IMR-90 (cell line): ENCODE measurements around the gene BNIP5. TPM values are rescaled to one million over a fixed set of nuclear protein-coding genes. Genes with fewer than 3 reads are reported as not detected.

ENCODE experiments used
- ATAC-seq: fragments of 200-7000 bp; cut with Tn5 transposase; 2 replicates; pipeline ENCODE4 v1.9.1; 2020; ENCODE audit warnings: low read depth, mild to moderate bottlenecking, moderate library complexity
- BruUV-seq: library from RNA; stranded (reverse); fragments of 400-500 nt; replicated peaks from 2 replicates; lab custom pipeline; 2021; lab: Mats Ljungman, UMichigan
- CTCF ChIA-PET: fragments of 300-600 bp; formaldehyde crosslinking; extraction: SDS; loops from one replicate; lab custom pipeline; 2021; ENCODE audit warnings: antibody characterized with exemption; lab: Yijun Ruan, JAX
- POLR2A ChIA-PET: fragments of 300-600 bp; sonication (Branson Sonifier 250); formaldehyde crosslinking; loops from one replicate; lab custom pipeline; 2022; ENCODE audit warnings: antibody characterized with exemption; ENCODE audit not compliant: unreplicated experiment; lab: Charles Lee
- DNase-seq: peaks from one replicate; pipeline ENCODE4 v3.0.0; 2013
- H2AFZ ChIP-seq: replicated peaks from 2 replicates; pipeline ENCODE3; 2013; ENCODE audit warnings: low read length, mild to moderate bottlenecking; ENCODE audit not compliant: poor library complexity
- H2AK5ac ChIP-seq: 2 replicates; pipeline ENCODE4 v1.6.1; 2013; ENCODE audit warnings: low read depth, low read length, inconsistent platforms
- H2AK9ac ChIP-seq: replicated peaks from 2 replicates; pipeline ENCODE3; 2013; ENCODE audit warnings: mild to moderate bottlenecking, low read depth, low read length, moderate library complexity; ENCODE audit not compliant: poor library complexity
- H2BK120ac ChIP-seq: 2 replicates; pipeline ENCODE4 v1.6.1; 2013; ENCODE audit warnings: low read depth, low read length, inconsistent platforms
- H2BK15ac ChIP-seq: 3 replicates; pipeline ENCODE4 v1.6.1; 2013; ENCODE audit warnings: low read depth, low read length, inconsistent platforms
- H2BK20ac ChIP-seq: 2 replicates; pipeline ENCODE4 v1.6.1; 2013; ENCODE audit warnings: low read depth, mild to moderate bottlenecking, inconsistent platforms, low read length, moderate library complexity
- H2BK5ac ChIP-seq: 2 replicates; pipeline ENCODE4 v1.6.1; 2013; ENCODE audit warnings: mild to moderate bottlenecking, low read depth, low read length, inconsistent platforms; ENCODE audit not compliant: poor library complexity, severe bottlenecking
- H3K14ac ChIP-seq: replicated peaks from 2 replicates; pipeline ENCODE4 v1.6.1; 2013; ENCODE audit warnings: low read depth, low read length, inconsistent platforms
- H3K18ac ChIP-seq: 2 replicates; pipeline ENCODE4 v1.6.1; 2013; ENCODE audit warnings: low read depth, low read length, control low read depth
- H3K23ac ChIP-seq: 2 replicates; pipeline ENCODE4 v1.6.1; 2013; ENCODE audit warnings: low read depth, low read length, inconsistent platforms
- H3K27ac ChIP-seq: 2 replicates; pipeline ENCODE4 v1.5.1; 2013; ENCODE audit warnings: mild to moderate bottlenecking, control low read depth, low read length; ENCODE audit not compliant: insufficient read depth
- H3K27me3 ChIP-seq: 2 replicates; pipeline ENCODE4 v1.6.1; 2013; ENCODE audit warnings: low read length; ENCODE audit not compliant: control insufficient read depth, insufficient read depth
- H3K36me3 ChIP-seq: 2 replicates; pipeline ENCODE4 v1.6.1; 2013; ENCODE audit warnings: low read length, mixed read lengths; ENCODE audit not compliant: control insufficient read depth, insufficient read depth
- H3K4ac ChIP-seq: 2 replicates; pipeline ENCODE4 v1.6.1; 2013; ENCODE audit warnings: low read depth, low read length, inconsistent platforms
- H3K4me1 ChIP-seq: 2 replicates; pipeline ENCODE4 v1.6.1; 2013; ENCODE audit warnings: low read length, mixed read lengths; ENCODE audit not compliant: control insufficient read depth, insufficient read depth
- H3K4me2 ChIP-seq: 2 replicates; pipeline ENCODE4 v1.6.1; 2013; ENCODE audit warnings: low read depth, mild to moderate bottlenecking, control low read depth, low read length, moderate library complexity
- H3K4me3 ChIP-seq: 2 replicates; pipeline ENCODE4 v1.5.1; 2013; ENCODE audit warnings: low read depth, mild to moderate bottlenecking, control low read depth, low read length, moderate library complexity; ENCODE audit not compliant: insufficient read depth
- H3K56ac ChIP-seq: 2 replicates; pipeline ENCODE4 v1.6.1; 2013; ENCODE audit warnings: low read length, inconsistent platforms; ENCODE audit not compliant: insufficient read depth; ENCODE audit errors: extremely low read depth
- H3K79me1 ChIP-seq, 2 experiments: 2 replicates each; pipeline ENCODE4 v1.6.1; 2013; ENCODE audit warnings: low read length in 2 of 2, inconsistent platforms in 1 of 2, low read depth in 1 of 2
- H3K9ac ChIP-seq: 2 replicates; pipeline ENCODE4 v1.6.1; 2013; ENCODE audit warnings: low read depth, low read length, control low read depth
- H3K9me1 ChIP-seq: 2 replicates; pipeline ENCODE4 v1.6.1; 2013; ENCODE audit warnings: low read length, inconsistent platforms; ENCODE audit not compliant: insufficient read depth
- H3K9me3 ChIP-seq: 2 replicates; pipeline ENCODE4 v1.6.1; 2013; ENCODE audit warnings: low read length; ENCODE audit not compliant: control insufficient read depth, insufficient read depth
- H4K20me1 ChIP-seq: 2 replicates; pipeline ENCODE4 v1.6.1; 2013; ENCODE audit warnings: low read length, inconsistent platforms; ENCODE audit not compliant: insufficient read depth
- H4K5ac ChIP-seq: 2 replicates; pipeline ENCODE4 v1.6.1; 2013; ENCODE audit warnings: mild to moderate bottlenecking, low read depth, low read length, control low read depth
- H4K8ac ChIP-seq, 2 experiments: 2 replicates each; pipeline ENCODE4 v1.6.1; 2013; ENCODE audit warnings: low read depth in 2 of 2, low read length in 2 of 2, control low read depth in 1 of 2, inconsistent platforms in 1 of 2
- H4K91ac ChIP-seq: 2 replicates; pipeline ENCODE4 v1.6.1; 2013; ENCODE audit warnings: low read depth, low read length, inconsistent platforms; ENCODE audit not compliant: insufficient read depth
- CHD1 ChIP-seq: IDR thresholded peaks from 2 replicates; pipeline ENCODE4 v1.6.1; 2012; ENCODE audit warnings: low read depth, low read length, improper control_type of control experiment
- MAZ ChIP-seq: IDR thresholded peaks from 2 replicates; pipeline ENCODE4 v1.6.1; 2012; ENCODE audit warnings: low read depth, mild to moderate bottlenecking, low read length, improper control_type of control experiment, moderate library complexity, borderline replicate concordance
- NFE2L2 ChIP-seq: fragments of 150-350 bp; IDR thresholded peaks from 2 replicates; pipeline ENCODE4 v1.6.1; 2016; ENCODE audit warnings: low read depth, mild to moderate bottlenecking, low read length
- RAD21 ChIP-seq: IDR thresholded peaks from 2 replicates; pipeline ENCODE4 v1.6.1; 2012; ENCODE audit warnings: low read length, improper control_type of control experiment
- RCOR1 ChIP-seq: IDR thresholded peaks from 2 replicates; pipeline ENCODE4 v1.6.1; 2012; ENCODE audit warnings: mild to moderate bottlenecking, low read length, improper control_type of control experiment; ENCODE audit not compliant: insufficient replicate concordance
- RFX5 ChIP-seq: IDR thresholded peaks from 2 replicates; pipeline ENCODE4 v1.8.0; 2012; ENCODE audit warnings: low read depth, mild to moderate bottlenecking, low read length, moderate library complexity
- USF2 ChIP-seq: fragments of 150-350 bp; IDR thresholded peaks from 2 replicates; pipeline ENCODE4 v1.6.1; 2017; ENCODE audit warnings: mild to moderate bottlenecking, antibody characterized with exemption, low read length, low read depth
- WGBS, 2 experiments: methylation state at CpG; one replicate each; pipeline versions ENCODE4 v1.1.5 to v1.1.7; 2013; ENCODE audit warnings: missing lambda C conversion rate in 2 of 2; ENCODE audit not compliant: insufficient read length in 1 of 2; ENCODE audit errors: extremely low coverage in 2 of 2; 5-methylcytosine and 5-hydroxymethylcytosine counted together
- dilution Hi-C: fragments of 300-500 bp; cut with HindIII; formaldehyde crosslinking; loops from one replicate; pipeline ENCODE4 v1.14.3; 2018; ENCODE audit warnings: low sequenced_read_pairs; ENCODE audit not compliant: unreplicated experiment
- in situ Hi-C: fragments of 300-500 bp; cut with MboI; formaldehyde crosslinking; loops from 3 replicates; pipeline ENCODE4 v1.14.3; 2019; ENCODE audit warnings: low sequenced_read_pairs, inconsistent platforms, mixed read lengths
- intact Hi-C: fragments of 100-400 bp; cut with micrococcal nuclease; formaldehyde crosslinking; loops from 2 replicates; pipeline ENCODE4 v1.10.0; 2022
- polyA plus RNA-seq, 3 experiments: library from polyadenylated mRNA; depleted of rRNA; stranded (reverse); fragments of >200 nt; gene quantifications; 2 replicates each; pipeline ENCODE4 v1.2.3, GENCODE V29; 2012; ENCODE audit warnings: low replicate concordance in 1 of 3
- total RNA-seq: library from RNA; depleted of rRNA; stranded (reverse); fragments of >200 nt; gene quantifications from 2 replicates; pipeline ENCODE4 v1.2.3, GENCODE V29; 2012
- TF ChIP-seq, protein P1 (sequence below): conservative IDR thresholded peaks from 2 replicates; pipeline ENCODE4 v1.5.1; 2012; ENCODE audit warnings: mild to moderate bottlenecking, low read depth, low read length, improper control_type of control experiment

Gene BNIP5
- total and polyA plus RNA-seq, 2 of the 4 experiments (the other 2 are of a cell fraction), result not detected

DNA sequence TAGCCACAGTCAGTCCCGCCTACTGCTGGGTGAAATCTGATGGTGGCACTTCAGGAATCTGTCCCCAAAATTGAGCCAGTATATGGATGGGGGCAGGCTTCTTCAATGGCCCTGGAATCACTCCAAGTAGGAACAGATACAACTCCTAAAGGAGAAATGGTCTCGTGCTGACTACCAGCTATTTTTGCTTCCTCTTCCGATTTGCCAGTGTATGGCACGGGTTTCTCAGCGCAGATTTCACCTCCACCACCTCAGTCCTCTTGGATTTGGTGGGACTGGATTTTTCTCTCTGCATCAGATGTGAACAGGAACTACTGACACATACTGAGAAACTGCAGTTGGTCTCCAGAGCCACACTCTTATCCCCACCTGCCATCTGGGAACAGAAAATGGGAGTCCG is 39.6 kb downstream of the BNIP5 start:
- dilution Hi-C loops (no loop called here), in situ Hi-C loops (no loop called here), intact Hi-C loops (no loop called here)
- Histone ChIP-seq H2BK120ac (no peak overlapping the region), H3K18ac (no peak overlapping the region), H2BK5ac (no peak overlapping the region), H4K91ac (no peak overlapping the region), H4K5ac (no peak overlapping the region), H4K20me1 (no peaks in the 10 kb centered on the region), H3K4me1 (peaks cover 4% of the 10 kb centered on the region), H3K27me3 (peaks cover 46% of the 10 kb centered on the region), H3K4me2 (no peak overlapping the region), H2BK15ac (no peak overlapping the region), H3K79me1 (no peaks in the 10 kb centered on the region), H3K4me3 (no peak overlapping the region), H3K9me3 (no peaks in the 10 kb centered on the region), H3K14ac (no peak overlapping the region), H3K9me1 (peaks cover 3% of the 10 kb centered on the region; the same call in 1 of the 2 replicates), H4K8ac (no peak overlapping the region), H2AFZ (no peak overlapping the region), H2AK5ac (no peak overlapping the region), H3K9ac (no peak overlapping the region), H3K4ac (no peak overlapping the region), H2AK9ac (no peak overlapping the region), H3K27ac (no peak overlapping the region), H2BK20ac (no peak overlapping the region), H3K56ac (no peak overlapping the region), H3K23ac (no peak overlapping the region), H3K36me3 (no peaks in the 10 kb centered on the region)
- ATAC-seq (no peak), DNase-seq (no peak)
- POLR2A ChIA-PET, result no interaction called here
- WGBS, 2 experiments, result no CpG with 5 or more reads among the region's 6 CpGs
- no TSS peak for BruUV-seq
- CTCF ChIA-PET, result no interaction called here
- TF ChIP-seq RAD21, result no peak
- TF ChIP-seq MAZ, result no peak
- no peak for TF ChIP-seq RCOR1
- TF ChIP-seq RFX5, result no peak
- no peak for TF ChIP-seq NFE2L2
- no peak for TF ChIP-seq CHD1
- TF ChIP-seq, protein P1, sequence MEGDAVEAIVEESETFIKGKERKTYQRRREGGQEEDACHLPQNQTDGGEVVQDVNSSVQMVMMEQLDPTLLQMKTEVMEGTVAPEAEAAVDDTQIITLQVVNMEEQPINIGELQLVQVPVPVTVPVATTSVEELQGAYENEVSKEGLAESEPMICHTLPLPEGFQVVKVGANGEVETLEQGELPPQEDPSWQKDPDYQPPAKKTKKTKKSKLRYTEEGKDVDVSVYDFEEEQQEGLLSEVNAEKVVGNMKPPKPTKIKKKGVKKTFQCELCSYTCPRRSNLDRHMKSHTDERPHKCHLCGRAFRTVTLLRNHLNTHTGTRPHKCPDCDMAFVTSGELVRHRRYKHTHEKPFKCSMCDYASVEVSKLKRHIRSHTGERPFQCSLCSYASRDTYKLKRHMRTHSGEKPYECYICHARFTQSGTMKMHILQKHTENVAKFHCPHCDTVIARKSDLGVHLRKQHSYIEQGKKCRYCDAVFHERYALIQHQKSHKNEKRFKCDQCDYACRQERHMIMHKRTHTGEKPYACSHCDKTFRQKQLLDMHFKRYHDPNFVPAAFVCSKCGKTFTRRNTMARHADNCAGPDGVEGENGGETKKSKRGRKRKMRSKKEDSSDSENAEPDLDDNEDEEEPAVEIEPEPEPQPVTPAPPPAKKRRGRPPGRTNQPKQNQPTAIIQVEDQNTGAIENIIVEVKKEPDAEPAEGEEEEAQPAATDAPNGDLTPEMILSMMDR, result no peak
- no peak for TF ChIP-seq USF2
